GM06990 (cell line): ENCODE measurements around the gene ADAMTSL2.

Source experiments
- DNase-seq: peaks from one replicate; pipeline ENCODE4 v3.0.0-alpha.2; 2011; ENCODE audit not compliant: insufficient read length; ENCODE audit errors: extremely low read depth
- H3K27me3 ChIP-seq: replicated peaks from 2 replicates; pipeline ENCODE4 v1.6.0; 2011; ENCODE audit warnings: low read length; ENCODE audit not compliant: control insufficient read depth, insufficient read depth
- H3K36me3 ChIP-seq: 2 replicates; pipeline ENCODE4 v1.5.1; 2011; ENCODE audit warnings: low read length; ENCODE audit not compliant: control insufficient read depth, insufficient read depth
- H3K4me3 ChIP-seq: replicated peaks from 2 replicates; pipeline ENCODE4 v1.5.1; 2011; ENCODE audit warnings: low read depth, mild to moderate bottlenecking, control low read depth, low read length
- CTCF ChIP-seq: IDR thresholded peaks from 2 replicates; pipeline ENCODE4 v1.5.1; 2011; ENCODE audit warnings: low read length, control low read depth, mild to moderate bottlenecking, inconsistent platforms; ENCODE audit not compliant: insufficient read depth, poor library complexity, severe bottlenecking

The ADAMTSL2 gene

DNA sequence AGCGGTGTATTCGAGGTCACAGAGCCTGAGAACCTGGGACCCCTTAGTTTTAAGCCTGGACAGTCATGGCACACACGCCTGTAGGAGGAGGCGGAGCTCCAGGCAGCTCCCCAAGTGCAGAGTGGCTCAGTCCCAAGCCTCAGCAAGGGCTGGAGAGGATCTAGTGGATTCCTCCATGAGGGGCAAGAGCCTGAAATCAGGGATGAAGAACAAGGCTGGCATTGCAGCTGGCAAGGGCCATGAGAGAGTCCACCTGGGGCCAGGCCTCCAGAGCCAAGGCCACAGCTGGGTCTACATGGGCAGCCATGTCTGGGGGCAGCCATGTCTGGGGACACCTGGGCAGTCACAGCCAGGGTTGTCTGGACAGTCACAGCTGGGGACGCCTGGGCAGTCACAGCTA, 21.9 kb downstream of the ADAMTSL2 start:
- DNase-seq, result no peak
- no peak overlapping the region for H3K4me3 ChIP-seq
- no peak for TF ChIP-seq CTCF
- H3K27me3 ChIP-seq, result no peaks in the 10 kb centered on the region
- no peaks in the 10 kb centered on the region for H3K36me3 ChIP-seq

- no peak for DNase-seq
- TF ChIP-seq CTCF, result no peak
- Histone ChIP-seq H3K27me3 (no peaks in the 10 kb centered on the region), H3K36me3 (no peaks in the 10 kb centered on the region), H3K4me3 (no peak overlapping the region)
Observed at GRCh38 chr9:133557581-133557980, 23.1 kb downstream of the ADAMTSL2 start.

DNA sequence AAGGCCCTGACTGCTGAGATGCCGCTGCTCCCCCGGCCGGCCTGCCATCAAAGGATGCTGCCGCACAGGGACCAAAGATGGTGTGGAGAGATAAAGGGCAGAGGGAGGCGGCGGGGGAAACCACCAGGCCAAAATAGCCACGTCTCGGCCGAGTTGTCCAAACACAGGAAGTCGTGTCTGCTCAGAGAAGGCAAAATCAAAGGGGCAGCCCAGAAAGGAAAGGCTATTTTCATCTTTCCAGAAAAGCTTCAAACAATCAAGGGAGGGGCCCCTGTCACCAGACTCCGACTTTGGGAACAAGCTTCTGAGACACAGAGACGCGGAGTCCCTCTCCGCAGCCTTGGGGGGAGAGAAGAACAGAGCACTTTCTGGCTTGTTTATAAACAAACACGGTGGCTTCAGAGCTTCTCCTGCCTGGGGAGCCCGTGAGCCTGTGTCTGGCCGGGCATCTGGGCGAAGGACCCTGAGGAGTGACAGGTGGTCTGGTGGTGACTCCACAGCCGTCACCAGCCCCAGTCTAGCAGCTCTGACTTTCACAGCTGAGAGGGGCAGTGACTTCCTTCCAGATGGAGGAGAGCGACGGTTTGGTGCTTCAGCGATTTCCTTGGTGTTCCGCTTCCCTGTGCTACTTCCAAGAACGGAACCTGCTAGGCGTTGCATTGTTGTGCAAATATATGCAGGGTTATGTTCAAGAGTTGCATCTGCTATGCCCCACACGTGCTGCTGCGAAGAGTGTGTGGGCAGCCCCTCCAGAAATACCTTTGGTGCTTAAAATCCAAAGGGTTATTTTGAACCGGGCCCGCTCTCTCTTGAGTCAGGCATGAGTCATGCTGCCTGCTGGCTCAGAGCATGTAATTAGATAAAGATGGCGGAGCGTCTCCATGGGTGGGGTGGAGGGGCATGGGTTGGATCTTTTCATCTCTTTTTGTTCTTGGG, 24.0 kb downstream of the ADAMTSL2 start:
- TF ChIP-seq CTCF, result no peak
- peak; percentile 70 for DNase-seq
- no peaks in the 10 kb centered on the region for H3K27me3 ChIP-seq
- no peaks in the 10 kb centered on the region for H3K36me3 ChIP-seq
- H3K4me3 ChIP-seq, result peak overlapping the region; percentile 0

- Histone ChIP-seq H3K27me3 (no peaks in the 10 kb centered on the region), H3K4me3 (no peak overlapping the region), H3K36me3 (no peaks in the 10 kb centered on the region)
- no peak for TF ChIP-seq CTCF
- no peak for DNase-seq
Observed at GRCh38 chr9:133560311-133560710, 25.8 kb downstream of the ADAMTSL2 start.

- TF ChIP-seq CTCF, result no peak
- Histone ChIP-seq H3K27me3 (no peaks in the 10 kb centered on the region), H3K36me3 (no peaks in the 10 kb centered on the region), H3K4me3 (no peak overlapping the region)
- no peak for DNase-seq
Observed at GRCh38 chr9:133560944-133561343, 26.4 kb downstream of the ADAMTSL2 start.
